HFFc6 (cell line): ENCODE measurements around the gene WDR90. TPM values are rescaled to one million over a fixed set of nuclear protein-coding genes. Genes with fewer than 3 reads are reported as not detected.

Experiments
- DNase-seq: peaks from one replicate; pipeline ENCODE4 v3.0.0-alpha.2; 2018
- H3K27ac Mint-ChIP-seq: 2 replicates; pipeline ENCODE4 v1.8.0; 2020; ENCODE audit warnings: mild to moderate bottlenecking, mixed read lengths
- H3K27me3 Mint-ChIP-seq: 2 replicates; pipeline ENCODE4 v1.8.0; 2021; ENCODE audit warnings: mild to moderate bottlenecking, moderate library complexity, mixed read lengths; ENCODE audit not compliant: insufficient read depth
- H3K36me3 Mint-ChIP-seq: 2 replicates; pipeline ENCODE4 v1.8.0; 2021; ENCODE audit warnings: low read depth, mixed read lengths
- H3K4me1 Mint-ChIP-seq: 2 replicates; pipeline ENCODE4 v1.8.0; 2020; ENCODE audit warnings: low read depth, mixed read lengths
- H3K4me3 Mint-ChIP-seq: 2 replicates; pipeline ENCODE4 v1.8.0; 2020; ENCODE audit warnings: mild to moderate bottlenecking, moderate library complexity, mixed read lengths
- H3K9me3 Mint-ChIP-seq: 2 replicates; pipeline ENCODE4 v1.8.0; 2020; ENCODE audit warnings: mild to moderate bottlenecking, mixed read lengths
- CTCF ChIP-seq: fragments of 200-600 bp; sonication (generic); IDR thresholded peaks from 2 replicates; pipeline ENCODE4 v1.5.0; 2021; ENCODE audit warnings: antibody characterized with exemption, mild to moderate bottlenecking
- total RNA-seq, 6 experiments: library from RNA; stranded (reverse); fragmentation: NEBNext Ultra II Directional; extraction: Animal tissue kit (Norgen Biotek cat#: 25700); gene quantifications; 2 replicates in 1 of 6; 3 replicates in 5 of 6; pipeline ENCODE4 v1.2.3, GENCODE V29; 2021

The WDR90 gene
- total RNA-seq, 6 experiments from 2014 or later, result 11.6 to 19.0 (median 17.7) TPM

DNA sequence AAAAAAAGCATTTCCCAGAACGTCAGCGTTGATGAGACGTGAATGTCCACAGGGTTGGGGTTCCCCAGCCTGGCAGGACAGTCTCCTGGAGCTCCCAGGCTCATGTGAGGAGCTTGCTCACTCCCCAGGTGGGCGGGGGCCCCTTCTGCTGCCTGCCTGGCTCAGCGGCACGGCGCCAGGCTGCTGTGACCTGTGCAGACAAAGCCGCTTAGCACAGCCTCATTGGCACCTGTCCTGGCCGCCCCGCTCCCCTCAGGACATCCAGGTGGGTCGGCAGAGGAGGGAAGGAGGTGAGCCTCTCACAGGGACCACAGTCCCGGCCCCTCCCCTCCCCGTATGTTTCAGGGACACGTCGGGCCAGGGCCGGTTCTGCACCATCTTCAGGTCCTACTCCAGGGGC, 31.3 kb upstream of the WDR90 start:
- no peaks in the 10 kb centered on the region for H3K27me3 Mint-ChIP-seq
- no peak overlapping the region for H3K4me3 Mint-ChIP-seq
- peaks cover 16% of the 10 kb centered on the region; the same call in 1 of the 2 replicates for H3K4me1 Mint-ChIP-seq
- peaks cover 16% of the 10 kb centered on the region for H3K9me3 Mint-ChIP-seq
- no peak overlapping the region for H3K27ac Mint-ChIP-seq
- TF ChIP-seq CTCF, result no peak
- peaks cover 18% of the 10 kb centered on the region for H3K36me3 Mint-ChIP-seq
- no peak for DNase-seq

- no peak overlapping the region for H3K4me3 Mint-ChIP-seq
- no peak for DNase-seq
- peaks cover 1% of the 10 kb centered on the region for H3K27me3 Mint-ChIP-seq
- H3K9me3 Mint-ChIP-seq, result peaks cover 5% of the 10 kb centered on the region
- no peak for TF ChIP-seq CTCF
- no peak overlapping the region for H3K27ac Mint-ChIP-seq
- H3K4me1 Mint-ChIP-seq, result peaks cover 30% of the 10 kb centered on the region
- H3K36me3 Mint-ChIP-seq, result peaks cover 5% of the 10 kb centered on the region
Observed at GRCh38 chr16:619476-620100, 29.6 kb upstream of the WDR90 start.

- TF ChIP-seq CTCF, result no peak
- Mint-ChIP-seq H3K27ac (no peak overlapping the region), H3K36me3 (no peaks in the 10 kb centered on the region), H3K9me3 (no peaks in the 10 kb centered on the region), H3K4me1 (peaks cover 31% of the 10 kb centered on the region), H3K27me3 (peaks cover 1% of the 10 kb centered on the region), H3K4me3 (no peak overlapping the region)
- no peak for DNase-seq
Observed at GRCh38 chr16:620700-621525, 28.3 kb upstream of the WDR90 start.

- H3K4me3 Mint-ChIP-seq, result peak overlapping the region; percentile 83; the same call in 1 of the 2 replicates
- TF ChIP-seq CTCF, result no peak
- peak; percentile 16 for DNase-seq
- peak overlapping the region; percentile 98 for H3K27ac Mint-ChIP-seq
- peaks cover 35% of the 10 kb centered on the region for H3K4me1 Mint-ChIP-seq
- H3K9me3 Mint-ChIP-seq, result no peaks in the 10 kb centered on the region
- H3K36me3 Mint-ChIP-seq, result peaks cover 3% of the 10 kb centered on the region; the same call in 1 of the 2 replicates
- H3K27me3 Mint-ChIP-seq, result peaks cover 1% of the 10 kb centered on the region
Observed at GRCh38 chr16:621526-622105, 27.5 kb upstream of the WDR90 start.

GRCh38 chr16:622920-623280, 26.3 kb upstream of the WDR90 start:
- H3K9me3 Mint-ChIP-seq, result no peaks in the 10 kb centered on the region
- no peak for TF ChIP-seq CTCF
- H3K4me1 Mint-ChIP-seq, result peaks cover 43% of the 10 kb centered on the region
- peaks cover 6% of the 10 kb centered on the region; the same call in 1 of the 2 replicates for H3K36me3 Mint-ChIP-seq
- DNase-seq, result peak; percentile 19
- peaks cover 1% of the 10 kb centered on the region for H3K27me3 Mint-ChIP-seq
- H3K4me3 Mint-ChIP-seq, result peak overlapping the region; percentile 83; the same call in 1 of the 2 replicates
- peak overlapping the region; percentile 98 for H3K27ac Mint-ChIP-seq
